Nephron (organoid): ENCODE measurements around the gene FMNL2.
A peak's percentile ranks its signal among the peaks of the same experiment; 100 is the strongest.

Source experiments
- H3K27ac Mint-ChIP-seq, 3 experiments: 2 replicates each; pipeline ENCODE4 v1.8.0; 2020; ENCODE audit warnings: mixed read lengths in 3 of 3, mild to moderate bottlenecking in 2 of 3, moderate library complexity in 1 of 3
- H3K27me3 Mint-ChIP-seq: 2 replicates; pipeline ENCODE4 v1.8.0; 2021; ENCODE audit warnings: low read depth, mild to moderate bottlenecking, moderate library complexity, mixed read lengths
- H3K36me3 Mint-ChIP-seq: 2 replicates; pipeline ENCODE4 v1.8.0; 2020; ENCODE audit warnings: low read depth, mixed read lengths
- H3K4me1 Mint-ChIP-seq: 2 replicates; pipeline ENCODE4 v1.8.0; 2020; ENCODE audit warnings: mixed read lengths
- H3K4me3 Mint-ChIP-seq, 3 experiments: 2 replicates each; pipeline ENCODE4 v1.8.0; 2020; ENCODE audit warnings: mild to moderate bottlenecking in 3 of 3, mixed read lengths in 3 of 3, moderate library complexity in 2 of 3
- H3K9me3 Mint-ChIP-seq: 2 replicates; pipeline ENCODE4 v1.8.0; 2020; ENCODE audit warnings: mixed read lengths
- CTCF ChIP-seq, 3 experiments: fragments of 200-600 bp; sonication (generic); IDR thresholded peaks; one replicate each; pipeline ENCODE4 v1.5.0; 2021; ENCODE audit warnings: antibody characterized with exemption in 3 of 3; ENCODE audit not compliant: unreplicated experiment in 3 of 3

FMNL2 gene

GRCh38 chr2:152606081-152606480 is 271.1 kb downstream of the FMNL2 start:
- H3K4me1 Mint-ChIP-seq = peaks cover 26% of the 10 kb centered on the region
- no peak for TF ChIP-seq CTCF (IDR thresholded peaks at IDR 0.05; ENCODE audit: unreplicated experiment in 3 of 3)
- H3K36me3 Mint-ChIP-seq = peaks cover 29% of the 10 kb centered on the region
- H3K4me3 Mint-ChIP-seq = no peak overlapping the region
- no peaks in the 10 kb centered on the region for H3K9me3 Mint-ChIP-seq
- H3K27ac Mint-ChIP-seq = no peak overlapping the region
- no peaks in the 10 kb centered on the region for H3K27me3 Mint-ChIP-seq

GRCh38 chr2:152606941-152607340 is 272.0 kb downstream of the FMNL2 start:
- Mint-ChIP-seq H3K4me1 (peaks cover 31% of the 10 kb centered on the region), H3K9me3 (no peaks in the 10 kb centered on the region), H3K4me3 (no peak overlapping the region), H3K27ac (peak overlapping the region in 1 of 3 experiments; percentile 25), H3K27me3 (no peaks in the 10 kb centered on the region), H3K36me3 (peaks cover 35% of the 10 kb centered on the region)
- no peak for TF ChIP-seq CTCF (IDR thresholded peaks at IDR 0.05; ENCODE audit: unreplicated experiment in 3 of 3)

- Mint-ChIP-seq H3K4me1 (peaks cover 29% of the 10 kb centered on the region), H3K9me3 (no peaks in the 10 kb centered on the region), H3K27me3 (no peaks in the 10 kb centered on the region), H3K27ac (no peak overlapping the region), H3K36me3 (peaks cover 40% of the 10 kb centered on the region), H3K4me3 (no peak overlapping the region)
- no peak for TF ChIP-seq CTCF (IDR thresholded peaks at IDR 0.05; ENCODE audit: unreplicated experiment in 3 of 3)
These were observed 272.9 kb downstream of the FMNL2 start for GRCh38 chr2:152607793-152608300.

- Mint-ChIP-seq H3K4me3 (no peak overlapping the region), H3K4me1 (peaks cover 18% of the 10 kb centered on the region), H3K27me3 (no peaks in the 10 kb centered on the region), H3K36me3 (peaks cover 53% of the 10 kb centered on the region), H3K9me3 (no peaks in the 10 kb centered on the region), H3K27ac (peak overlapping the region in 1 of 3 experiments; percentile 10)
- TF ChIP-seq CTCF (IDR thresholded peaks at IDR 0.05; ENCODE audit: unreplicated experiment in 3 of 3) = no peak
These were observed 274.2 kb downstream of the FMNL2 start for GRCh38 chr2:152609154-152609553.

GRCh38 chr2:152609699-152610098 is 274.7 kb downstream of the FMNL2 start:
- Mint-ChIP-seq H3K9me3 (no peaks in the 10 kb centered on the region), H3K4me3 (no peak overlapping the region), H3K27ac (no peak overlapping the region), H3K4me1 (peaks cover 13% of the 10 kb centered on the region), H3K27me3 (no peaks in the 10 kb centered on the region), H3K36me3 (peaks cover 56% of the 10 kb centered on the region)
- no peak for TF ChIP-seq CTCF (IDR thresholded peaks at IDR 0.05; ENCODE audit: unreplicated experiment in 3 of 3)

- peak overlapping the region in 2 of 3 experiments; percentile 17 to 50 for H3K27ac Mint-ChIP-seq
- H3K27me3 Mint-ChIP-seq = no peaks in the 10 kb centered on the region
- H3K4me1 Mint-ChIP-seq = peaks cover 19% of the 10 kb centered on the region
- no peak overlapping the region for H3K4me3 Mint-ChIP-seq
- no peaks in the 10 kb centered on the region for H3K9me3 Mint-ChIP-seq
- H3K36me3 Mint-ChIP-seq = peaks cover 68% of the 10 kb centered on the region
- TF ChIP-seq CTCF (IDR thresholded peaks at IDR 0.05; ENCODE audit: unreplicated experiment in 3 of 3) = no peak
These were observed 276.7 kb downstream of the FMNL2 start for GRCh38 chr2:152611458-152612231.
